CD14-positive monocyte (primary cell): ENCODE data around the gene RAB12. TPM values are rescaled to one million over a fixed set of nuclear protein-coding genes. Genes with fewer than 3 reads are reported as not detected.

Experiments used
- DNase-seq, 3 donors: peaks; one replicate each; pipeline ENCODE4 v3.0.0-alpha.2; 2011 to 2022
- H2AFZ ChIP-seq: 2 replicates; pipeline ENCODE4 v1.6.0; 2012; ENCODE audit warnings: mild to moderate bottlenecking, low read depth, low read length, inconsistent platforms; ENCODE audit not compliant: insufficient read depth, poor library complexity, severe bottlenecking
- H3K27ac ChIP-seq, 2 donors: 1 replicate in 1 of 2; 2 replicates in 1 of 2; pipeline ENCODE4 v1.5.1; 2012 to 2013; ENCODE audit warnings: low read length in 2 of 2, control low read depth in 1 of 2, inconsistent platforms in 1 of 2, low read depth in 1 of 2, mild to moderate bottlenecking in 1 of 2
- H3K27me3 ChIP-seq, 2 donors: one replicate each; pipeline versions ENCODE4 v1.6.0 to v1.6.1; 2011 to 2013; ENCODE audit warnings: low read length in 2 of 2; ENCODE audit not compliant: control insufficient read depth in 2 of 2, insufficient read depth in 2 of 2
- H3K36me3 ChIP-seq, 2 donors: replicated peaks in 1 of 2; 1 replicate in 1 of 2; 2 replicates in 1 of 2; pipeline versions ENCODE4 v1.5.1 to v1.6.1; 2012 to 2013; ENCODE audit warnings: low read length in 2 of 2, control low read depth in 1 of 2, inconsistent platforms in 1 of 2, mild to moderate bottlenecking in 1 of 2; ENCODE audit not compliant: insufficient read depth in 2 of 2, control insufficient read depth in 1 of 2
- H3K4me1 ChIP-seq, 2 donors: 1 replicate in 1 of 2; 2 replicates in 1 of 2; pipeline versions ENCODE4 v1.5.1 to v1.6.1; 2012 to 2013; ENCODE audit warnings: low read length in 2 of 2, control low read depth in 1 of 2, inconsistent platforms in 1 of 2, mild to moderate bottlenecking in 1 of 2, moderate library complexity in 1 of 2; ENCODE audit not compliant: insufficient read depth in 2 of 2, control insufficient read depth in 1 of 2
- H3K4me2 ChIP-seq: replicated peaks from 2 replicates; pipeline ENCODE3; 2012; ENCODE audit warnings: low read length, moderate library complexity, mild to moderate bottlenecking; ENCODE audit not compliant: poor library complexity, severe bottlenecking; ENCODE audit errors: extremely low read depth
- H3K4me3 ChIP-seq, 3 experiments: fragments of 200-600 bp in 1 of 3; sonication (generic) in 1 of 3; replicated peaks in 1 of 3; 1 replicate in 2 of 3; 2 replicates in 1 of 3; pipeline ENCODE4 v1.5.1; 2011 to 2013; ENCODE audit warnings: low read length in 3 of 3, mild to moderate bottlenecking in 3 of 3, control low read depth in 2 of 3, low read depth in 2 of 3, inconsistent platforms in 1 of 3, moderate library complexity in 1 of 3
- H3K79me2 ChIP-seq: 2 replicates; pipeline ENCODE4 v1.6.0; 2012; ENCODE audit warnings: mild to moderate bottlenecking, control low read depth, inconsistent platforms, low read length, moderate library complexity; ENCODE audit not compliant: insufficient read depth
- H3K9ac ChIP-seq: 2 replicates; pipeline ENCODE4 v1.6.0; 2017; ENCODE audit warnings: low read length, mild to moderate bottlenecking; ENCODE audit not compliant: insufficient read depth, poor library complexity, severe bottlenecking
- H3K9me3 ChIP-seq, 2 donors: replicated peaks in 1 of 2; 1 replicate in 1 of 2; 2 replicates in 1 of 2; pipeline versions ENCODE4 v1.5.1 to v1.6.1; 2012 to 2013; ENCODE audit warnings: low read length in 2 of 2, control low read depth in 1 of 2; ENCODE audit not compliant: control insufficient read depth in 1 of 2, insufficient read depth in 1 of 2
- H4K20me1 ChIP-seq: 2 replicates; pipeline ENCODE4 v1.6.0; 2012; ENCODE audit warnings: mild to moderate bottlenecking, low read length, control low read depth, moderate library complexity; ENCODE audit not compliant: insufficient read depth
- H3K27ac Mint-ChIP-seq, 7 donors: one replicate each; pipeline ENCODE4 v1.8.0; 2020; ENCODE audit warnings: mild to moderate bottlenecking in 7 of 7, mixed read lengths in 7 of 7, moderate library complexity in 6 of 7, inconsistent platforms in 2 of 7
- H3K27me3 Mint-ChIP-seq, 3 donors: one replicate each; pipeline ENCODE4 v1.8.0; 2021 to 2022; ENCODE audit warnings: low read depth in 3 of 3, mild to moderate bottlenecking in 3 of 3, mixed read lengths in 3 of 3, moderate library complexity in 3 of 3, inconsistent platforms in 1 of 3
- H3K36me3 Mint-ChIP-seq, 2 donors: one replicate each; pipeline ENCODE4 v1.8.0; 2020; ENCODE audit warnings: mixed read lengths in 2 of 2, inconsistent platforms in 1 of 2, mild to moderate bottlenecking in 1 of 2
- H3K4me1 Mint-ChIP-seq: one replicate; pipeline ENCODE4 v1.8.0; 2020; ENCODE audit warnings: mild to moderate bottlenecking, mixed read lengths
- H3K4me3 Mint-ChIP-seq, 2 donors: one replicate each; pipeline ENCODE4 v1.8.0; 2020; ENCODE audit warnings: mild to moderate bottlenecking in 2 of 2, mixed read lengths in 2 of 2, moderate library complexity in 1 of 2
- H3K9me3 Mint-ChIP-seq, 7 donors: one replicate each; pipeline ENCODE4 v1.8.0; 2020 to 2022; ENCODE audit warnings: mixed read lengths in 7 of 7, mild to moderate bottlenecking in 6 of 7, moderate library complexity in 6 of 7, inconsistent platforms in 2 of 7
- WGBS: methylation state at CpG from one replicate; pipeline ENCODE4 v1.1.5; 2013; ENCODE audit warnings: missing lambda C conversion rate; ENCODE audit not compliant: insufficient coverage; 5-methylcytosine and 5-hydroxymethylcytosine counted together
- intact Hi-C, 2 donors: fragments of 100-400 bp; cut with micrococcal nuclease; formaldehyde crosslinking; loops; one replicate each; pipeline versions ENCODE4 v1.15.0 to v1.15.1; 2023
- polyA plus RNA-seq, 3 donors: library from polyadenylated mRNA; depleted of rRNA in 1 of 3; unstranded in 2 of 3; stranded (reverse) in 1 of 3; fragments of 300-500 nt in 2 of 3; fragments of >200 nt in 1 of 3; fragmentation: Illumina TruSeq in 2 of 3; gene quantifications; 1 replicate in 2 of 3; 2 replicates in 1 of 3; pipeline ENCODE4 v1.2.3, GENCODE V29; 2012 to 2021
- TF ChIP-seq, protein P1 (sequence below): fragments of 200-600 bp; IDR thresholded peaks from one replicate; pipeline ENCODE4 v1.8.0; 2022; ENCODE audit warnings: antibody characterized with exemption, mild to moderate bottlenecking

Gene RAB12
- polyA plus RNA-seq, 3 donors = 0.15 to 22.1 (median 0.16) TPM

- no peak for DNase-seq
- Histone ChIP-seq H2AFZ (no peak overlapping the region), H3K27me3 (no peaks in the 10 kb centered on the region), H3K79me2 (no peaks in the 10 kb centered on the region), H3K4me3 (no peak overlapping the region), H3K4me1 (no peaks in the 10 kb centered on the region), H4K20me1 (no peaks in the 10 kb centered on the region), H3K9me3 (no peaks in the 10 kb centered on the region), H3K27ac (no peak overlapping the region), H3K9ac (no peak overlapping the region), H3K36me3 (no peaks in the 10 kb centered on the region), H3K4me2 (no peak overlapping the region)
- H3K36me3 Mint-ChIP-seq = no peaks in the 10 kb centered on the region
- peaks cover 0 to under 1% (median 0%) of the 10 kb centered on the region in 3 donors for H3K27me3 Mint-ChIP-seq
- H3K27ac Mint-ChIP-seq = peak overlapping the region in 1 of 7 donors; percentile 65
- 89% methylated on average over 4 of the region's 4 CpGs for WGBS
- no peaks in the 10 kb centered on the region for H3K4me1 Mint-ChIP-seq
- peaks cover 0 to 3% (median 0%) of the 10 kb centered on the region in 7 donors for H3K9me3 Mint-ChIP-seq
- H3K4me3 Mint-ChIP-seq = no peak overlapping the region
- TF ChIP-seq, protein P1, sequence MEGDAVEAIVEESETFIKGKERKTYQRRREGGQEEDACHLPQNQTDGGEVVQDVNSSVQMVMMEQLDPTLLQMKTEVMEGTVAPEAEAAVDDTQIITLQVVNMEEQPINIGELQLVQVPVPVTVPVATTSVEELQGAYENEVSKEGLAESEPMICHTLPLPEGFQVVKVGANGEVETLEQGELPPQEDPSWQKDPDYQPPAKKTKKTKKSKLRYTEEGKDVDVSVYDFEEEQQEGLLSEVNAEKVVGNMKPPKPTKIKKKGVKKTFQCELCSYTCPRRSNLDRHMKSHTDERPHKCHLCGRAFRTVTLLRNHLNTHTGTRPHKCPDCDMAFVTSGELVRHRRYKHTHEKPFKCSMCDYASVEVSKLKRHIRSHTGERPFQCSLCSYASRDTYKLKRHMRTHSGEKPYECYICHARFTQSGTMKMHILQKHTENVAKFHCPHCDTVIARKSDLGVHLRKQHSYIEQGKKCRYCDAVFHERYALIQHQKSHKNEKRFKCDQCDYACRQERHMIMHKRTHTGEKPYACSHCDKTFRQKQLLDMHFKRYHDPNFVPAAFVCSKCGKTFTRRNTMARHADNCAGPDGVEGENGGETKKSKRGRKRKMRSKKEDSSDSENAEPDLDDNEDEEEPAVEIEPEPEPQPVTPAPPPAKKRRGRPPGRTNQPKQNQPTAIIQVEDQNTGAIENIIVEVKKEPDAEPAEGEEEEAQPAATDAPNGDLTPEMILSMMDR = no peak
- intact Hi-C loops = no loop called here
These were observed 72.0 kb downstream of the RAB12 start for GRCh38 chr18:8681196-8681595.

- H3K4me3 Mint-ChIP-seq = no peak overlapping the region
- Histone ChIP-seq H3K27ac (no peak overlapping the region), H3K4me2 (no peak overlapping the region)
These were observed 75.3 kb downstream of the RAB12 start for GRCh38 chr18:8684577-8684976.

More at GRCh38 chr18:8684577-8684976, 75.3 kb downstream of the RAB12 start:
- no peaks in the 10 kb centered on the region for H4K20me1 ChIP-seq
- Mint-ChIP-seq H3K27ac (no peak overlapping the region), H3K36me3 (no peaks in the 10 kb centered on the region), H3K27me3 (peaks cover 0 to 2% (median 0%) of the 10 kb centered on the region in 3 donors), H3K4me1 (no peaks in the 10 kb centered on the region), H3K9me3 (no peaks in the 10 kb centered on the region)
- WGBS = 50% methylated on average over 2 of the region's 7 CpGs
- no peak overlapping the region for H3K9ac ChIP-seq
- TF ChIP-seq, protein P1 = no peak
- no peaks in the 10 kb centered on the region for H3K36me3 ChIP-seq
- no peaks in the 10 kb centered on the region for H3K27me3 ChIP-seq
- no peaks in the 10 kb centered on the region for H3K79me2 ChIP-seq
- H3K4me1 ChIP-seq = no peaks in the 10 kb centered on the region
- no peaks in the 10 kb centered on the region for H3K9me3 ChIP-seq
- no peak overlapping the region for H2AFZ ChIP-seq
- DNase-seq = no peak
- intact Hi-C loops = no loop called here
- H3K4me3 ChIP-seq = no peak overlapping the region
